TTC549 (cell line): ENCODE measurements around the gene ERMAP.

ENCODE experiments used
- FAIRE-seq: peaks from 2 replicates; lab custom pipeline; 2012; peaks lifted over from hg19 to GRCh38; lab: Jason Lieb, UNC

Gene ERMAP

DNA sequence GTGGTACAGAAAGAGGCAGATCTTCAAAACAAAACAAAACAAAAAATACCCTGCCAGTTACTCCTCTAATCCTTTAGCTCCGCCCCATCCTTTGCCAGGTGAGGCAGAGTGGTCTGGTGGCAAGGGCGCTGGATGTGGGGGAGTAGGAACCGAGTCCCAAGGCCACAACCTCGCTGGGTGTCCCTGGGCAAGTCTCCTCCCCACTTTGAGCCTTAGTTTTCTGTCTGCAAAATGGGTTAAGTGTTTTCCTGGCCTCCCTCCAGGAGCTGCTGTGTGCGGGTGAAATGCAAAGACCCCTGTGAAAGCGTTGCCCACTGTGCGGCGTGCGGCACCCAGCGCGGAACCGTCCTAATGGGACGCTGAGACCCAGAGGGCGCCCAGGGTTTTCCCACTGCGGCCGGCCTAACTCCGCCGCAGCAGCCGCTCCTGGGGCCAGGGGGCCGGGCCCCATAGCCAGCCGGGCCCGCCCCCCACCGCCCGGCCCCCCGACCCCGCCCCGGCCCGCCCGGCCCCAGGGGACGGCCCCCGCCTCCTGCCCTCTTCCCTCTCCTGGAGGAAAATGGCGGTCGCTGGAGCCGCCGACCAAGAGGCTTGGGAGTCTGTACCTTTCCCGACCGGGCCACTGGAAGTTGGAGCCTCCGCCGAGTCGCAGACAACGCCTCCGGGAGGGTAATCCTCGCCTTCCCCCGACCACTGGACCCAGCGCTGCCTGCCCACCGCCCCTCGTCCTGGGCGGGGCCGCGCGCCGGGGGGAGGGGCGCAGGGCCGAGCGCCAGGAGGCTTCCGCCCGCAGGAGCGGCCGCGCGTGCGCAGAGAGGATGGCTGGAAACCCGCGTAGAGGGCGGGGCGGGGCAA lies at the start of gene ERMAP, which contains the start of gene SVBP:
Gene ERMAP (plus strand): TSS at position 538 of the 855 bp plus-strand sequence. CDS start 13,327 bp downstream, outside the sequence.
Gene SVBP (minus strand): TSS at position 813 of the 855 bp plus-strand sequence. CDS start 853 bp downstream, outside the sequence.
- no peak for FAIRE-seq

DNA sequence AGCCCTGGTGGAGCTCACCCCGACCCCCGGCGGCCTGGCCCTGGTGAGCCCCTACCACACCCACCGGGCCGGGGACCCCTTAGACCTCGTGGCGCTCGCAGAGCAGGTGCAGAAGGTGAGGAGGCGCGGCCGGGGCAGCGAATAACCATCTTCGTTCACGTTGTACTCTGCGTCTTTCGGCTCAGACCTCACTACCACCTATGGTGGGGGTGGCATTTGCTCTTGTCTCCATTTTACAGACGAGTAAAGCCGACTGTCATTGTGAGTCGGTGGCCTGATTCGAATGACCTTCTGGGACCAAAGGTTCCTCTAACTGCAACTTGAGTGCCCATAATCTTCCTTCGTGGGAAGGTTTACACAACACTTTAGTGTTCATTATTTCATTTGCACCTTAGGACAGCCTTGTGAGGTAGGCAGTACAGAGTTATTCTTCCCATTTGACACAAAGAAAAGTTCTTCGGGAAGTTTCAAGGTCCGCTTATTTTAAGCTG lies 49.4 kb upstream of the ERMAP start:
- FAIRE-seq: no peak

DNA sequence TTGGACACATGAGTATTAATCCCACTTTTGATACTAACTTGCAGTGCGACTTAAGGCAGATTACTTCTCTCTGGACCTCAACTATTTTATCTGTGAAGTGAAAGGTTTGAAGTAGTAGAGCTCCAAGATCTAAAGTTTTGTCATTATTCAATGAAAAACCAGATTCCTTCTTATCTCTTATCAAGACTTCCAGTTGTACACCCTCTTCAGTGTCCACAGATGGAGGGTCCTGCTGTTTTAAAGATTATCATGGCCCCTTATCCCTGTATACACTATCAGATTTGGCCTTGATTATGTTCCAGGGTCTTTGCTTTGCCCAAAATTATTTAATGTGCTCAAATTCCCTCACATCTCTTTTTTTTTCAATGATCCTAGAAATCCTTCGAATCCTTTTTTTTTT lies 48.8 kb upstream of the ERMAP start:
- no peak for FAIRE-seq

DNA sequence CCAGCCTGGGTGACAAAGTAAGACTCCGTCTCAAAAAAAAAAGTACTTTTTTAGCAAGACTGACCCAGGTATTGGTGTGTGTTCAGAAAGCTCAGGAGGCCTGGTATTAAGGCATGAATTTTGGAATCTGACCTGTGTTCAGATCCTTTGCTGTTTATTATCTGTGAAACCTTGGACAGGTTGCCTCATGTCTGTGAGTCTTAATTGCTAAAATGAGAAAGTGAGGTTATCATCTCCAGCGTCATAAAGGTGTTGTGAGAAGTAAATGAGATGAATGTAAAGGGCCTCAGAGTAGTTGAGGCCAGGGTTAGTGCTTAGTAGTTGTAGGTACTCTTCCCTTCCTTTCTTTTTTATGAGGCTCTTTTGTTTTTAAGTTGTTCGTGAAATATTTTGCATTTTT lies 47.1 kb upstream of the ERMAP start:
- no peak for FAIRE-seq

- no peak for FAIRE-seq
Observed at GRCh38 chr1:42773420-42773819, 43.5 kb upstream of the ERMAP start.

DNA sequence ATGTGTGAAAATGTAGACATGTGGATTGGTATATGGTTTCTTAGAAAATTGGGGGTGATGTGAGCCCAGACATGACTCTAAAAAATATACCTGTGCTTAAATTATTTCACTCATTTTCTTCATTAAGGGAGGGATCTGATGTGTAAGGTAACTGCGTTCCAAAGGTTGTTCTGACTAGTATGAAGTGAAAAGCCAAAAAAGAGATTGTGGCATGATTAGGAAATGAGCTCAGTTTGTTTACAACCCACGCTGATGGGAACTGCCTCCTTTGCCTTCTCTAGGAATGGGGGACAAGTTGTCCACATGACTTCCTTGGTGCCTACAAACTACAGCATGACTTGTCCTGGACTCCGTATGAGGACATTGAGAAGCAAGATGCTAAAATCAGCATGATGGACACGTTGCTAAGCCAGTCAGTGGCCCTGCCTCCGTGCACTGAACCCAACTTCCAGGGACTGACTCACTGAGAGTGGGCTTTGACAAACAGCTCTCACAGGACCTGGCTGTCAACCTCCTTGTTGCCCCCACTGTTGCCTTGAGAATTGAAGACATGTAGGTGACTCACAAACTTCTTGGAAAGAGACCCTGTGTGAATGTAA lies 41.9 kb upstream of the ERMAP start:
- no peak for FAIRE-seq

GRCh38 chr1:42776502-42776901 lies 40.4 kb upstream of the ERMAP start:
- no peak for FAIRE-seq

DNA sequence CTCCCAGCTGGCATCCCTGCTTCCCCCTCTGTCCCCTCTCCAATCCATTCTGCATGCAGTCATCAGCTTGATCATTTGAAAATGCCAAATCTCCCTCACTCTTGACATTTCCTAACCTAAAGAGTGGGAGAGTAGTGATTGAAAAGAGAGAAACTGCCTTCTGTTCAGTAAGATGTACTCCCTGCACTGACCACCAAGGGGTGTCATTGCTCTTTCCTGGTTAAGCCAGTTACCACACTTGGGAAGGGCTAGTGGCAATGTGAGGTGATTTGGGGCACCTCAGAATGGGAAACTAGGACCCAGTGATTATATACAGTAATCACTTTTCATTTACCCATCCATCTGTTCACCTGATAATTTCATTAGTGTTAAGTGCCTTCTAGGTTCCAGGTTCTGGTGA lies 39.1 kb upstream of the ERMAP start:
- FAIRE-seq: no peak

GRCh38 chr1:42779725-42780124 lies 37.2 kb upstream of the ERMAP start:
- no peak for FAIRE-seq

DNA sequence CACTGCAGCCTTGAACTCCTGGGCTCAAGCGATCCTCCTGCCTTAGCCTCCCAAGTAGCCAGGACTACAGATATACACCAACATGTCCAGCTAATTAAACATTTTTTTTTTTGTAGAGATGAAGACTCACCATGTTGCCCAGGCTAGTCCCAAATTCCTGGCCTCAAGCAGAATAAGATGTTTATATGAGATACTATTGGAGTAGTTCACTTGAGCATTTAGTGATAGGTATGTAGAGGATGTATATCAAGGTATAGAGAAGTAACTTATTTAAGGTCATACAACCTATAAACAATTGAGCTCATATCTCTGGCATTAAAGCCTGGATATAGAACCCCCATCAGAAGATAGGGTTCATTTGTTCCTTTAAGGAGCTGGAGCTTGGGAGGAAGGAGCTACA lies 36.7 kb upstream of the ERMAP start:
- FAIRE-seq: no peak

- no peak for FAIRE-seq
Observed at GRCh38 chr1:42783092-42783491, 33.8 kb upstream of the ERMAP start.

GRCh38 chr1:42784547-42784945 lies 32.4 kb upstream of the ERMAP start:
- FAIRE-seq: no peak

DNA sequence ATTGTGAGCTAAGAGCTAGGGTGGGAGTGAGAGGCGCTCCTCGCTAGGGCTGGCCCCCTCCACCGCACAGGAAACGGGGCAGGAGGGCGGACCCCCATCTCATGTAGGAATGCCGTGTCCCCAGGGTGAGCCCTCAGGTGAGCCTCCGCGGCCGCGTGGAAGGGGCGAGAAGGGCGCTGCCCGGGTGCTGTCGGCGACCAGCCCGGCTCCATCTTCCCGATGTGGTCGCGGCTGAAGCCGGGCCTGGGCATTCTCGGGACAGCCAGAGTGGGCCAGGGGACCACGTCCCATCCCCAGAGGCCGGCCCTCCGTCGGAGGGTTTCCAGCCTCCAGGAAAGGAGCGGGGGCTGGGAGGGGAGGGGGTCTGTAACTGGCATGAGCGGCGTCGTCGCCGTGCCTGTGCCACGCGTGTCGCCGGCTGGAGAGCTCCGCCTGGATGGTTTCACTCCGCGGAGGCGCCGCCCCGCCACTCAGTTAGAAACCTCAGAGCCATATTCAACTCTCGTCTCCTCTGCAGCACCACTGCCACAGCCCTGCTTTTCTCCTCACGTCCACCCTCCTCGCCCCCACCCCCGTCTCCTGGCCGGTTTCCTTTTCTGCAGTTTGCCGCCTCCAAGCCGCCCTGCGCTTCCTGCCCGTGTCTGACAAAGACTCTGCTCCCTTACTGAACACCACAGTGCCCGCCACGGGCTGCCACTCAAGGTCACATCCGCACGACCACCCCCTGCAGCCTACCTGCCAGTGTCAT lies 31.8 kb upstream of the ERMAP start, which contains the start of gene TMEM269:
Gene TMEM269 (plus strand): TSS at position 46 of the 748 bp plus-strand sequence. CDS start 4,903 bp downstream, outside the sequence.
- FAIRE-seq: no peak

- no peak for FAIRE-seq
Observed at GRCh38 chr1:42786097-42786496, 30.8 kb upstream of the ERMAP start.

- FAIRE-seq: no peak
Observed at GRCh38 chr1:42788021-42788420, 28.9 kb upstream of the ERMAP start.

- FAIRE-seq: no peak
Observed at GRCh38 chr1:42793824-42794223, 23.1 kb upstream of the ERMAP start.

DNA sequence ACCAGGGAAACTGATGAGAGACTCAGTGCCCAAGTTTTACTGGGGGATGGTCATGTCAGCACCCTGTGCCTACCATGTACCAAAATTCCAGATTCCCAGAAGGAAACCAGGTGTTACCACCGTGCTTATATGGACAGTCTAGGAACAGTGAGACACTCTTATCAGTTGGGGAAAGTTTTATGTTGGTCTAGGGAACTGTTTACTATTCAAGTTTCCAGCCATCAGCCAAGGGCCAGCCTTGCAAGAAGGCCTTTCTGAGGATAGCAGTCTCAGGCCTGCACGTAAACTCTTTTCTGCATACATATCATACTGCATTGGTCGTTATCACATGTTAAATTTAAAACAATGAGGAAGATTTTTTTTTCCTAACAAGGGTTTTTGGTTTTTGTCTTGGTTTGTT lies 19.5 kb upstream of the ERMAP start:
- no peak for FAIRE-seq

- no peak for FAIRE-seq
Observed at GRCh38 chr1:42797979-42798378, 18.9 kb upstream of the ERMAP start.

DNA sequence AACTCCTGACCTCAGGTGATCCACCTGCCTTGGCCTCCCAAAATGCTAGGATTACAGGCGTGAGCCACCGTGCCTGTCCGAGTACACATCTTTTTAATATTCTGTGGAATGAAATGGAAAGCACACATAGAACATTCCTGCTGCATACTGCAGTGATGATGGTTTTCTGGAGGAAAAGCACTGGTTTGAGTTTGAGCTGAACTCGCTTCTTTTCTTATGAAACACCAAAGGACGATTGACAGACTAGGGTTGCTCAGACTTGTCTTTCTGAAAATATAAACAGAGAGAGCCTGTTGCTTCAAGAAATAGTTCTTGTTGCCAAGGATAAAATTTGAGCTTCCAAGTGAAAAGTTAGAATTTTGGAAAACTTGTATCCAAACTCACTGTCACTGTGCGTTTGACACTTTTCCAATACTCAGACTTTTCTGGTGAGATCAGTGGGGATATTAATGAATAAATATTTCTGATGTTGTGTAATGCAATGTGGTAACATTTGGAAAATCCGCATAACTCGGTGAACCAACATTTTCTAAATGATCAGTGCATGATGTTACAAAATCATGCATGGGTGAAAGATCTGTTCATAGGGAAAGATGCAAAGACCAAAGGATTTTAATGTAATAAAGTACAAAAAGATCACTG lies 15.0 kb upstream of the ERMAP start:
- FAIRE-seq: no peak

GRCh38 chr1:42806171-42806570 lies 10.8 kb upstream of the ERMAP start:
- FAIRE-seq: no peak

DNA sequence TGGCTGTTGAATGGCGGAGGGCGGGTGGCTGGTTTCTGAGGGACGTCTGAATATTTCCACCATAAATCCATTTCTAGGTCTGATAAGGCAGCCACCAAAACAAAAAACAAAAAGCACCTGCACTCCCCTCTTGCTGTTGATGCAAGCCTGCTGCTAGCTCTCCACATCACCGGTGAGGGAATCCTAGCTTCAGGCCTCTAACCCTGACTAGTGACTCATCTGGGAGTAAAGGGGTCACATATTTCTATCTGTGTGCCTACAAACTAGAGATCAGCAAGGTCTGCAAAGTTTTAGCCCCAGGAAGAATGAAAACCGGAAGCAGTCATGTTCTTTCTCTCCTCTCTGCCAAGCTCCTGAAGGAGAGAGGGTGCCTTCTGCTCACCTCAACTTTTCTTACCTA lies 10.3 kb upstream of the ERMAP start:
- FAIRE-seq: no peak

GRCh38 chr1:42807056-42807668 lies 9.8 kb upstream of the ERMAP start:
- no peak for FAIRE-seq
